ENCODE measurements around the gene KLHL3. TPM values are rescaled to one million over a fixed set of nuclear protein-coding genes. Genes with fewer than 3 reads are reported as not detected.

KLHL3 gene
- polyA plus RNA-seq, 1 experiment = 2.2 TPM

DNA sequence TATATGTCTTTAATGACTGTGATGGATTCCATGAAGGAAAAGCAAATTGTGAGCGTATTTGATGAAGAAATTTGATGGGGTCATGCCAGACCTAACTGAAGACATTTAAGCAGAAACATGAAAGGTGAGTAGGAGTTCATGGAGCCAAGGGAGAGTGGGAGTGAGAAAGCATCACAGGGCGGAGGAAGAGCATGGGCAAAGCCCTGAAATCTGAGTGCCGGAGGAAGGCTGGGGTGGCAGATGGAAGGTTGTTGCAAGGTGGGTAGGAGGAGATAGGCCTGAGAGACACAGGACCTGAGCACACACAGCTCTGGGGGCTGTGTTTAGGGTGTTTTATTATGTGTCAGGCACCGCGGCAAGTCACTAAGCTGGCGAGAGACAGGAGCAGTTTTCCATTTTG, 136.4 kb downstream of the KLHL3 start:
- H3K27me3 ChIP-seq (ENCODE audit: control insufficient read depth, insufficient read depth, low read length) = peaks cover 3% of the 10 kb centered on the region
- H3K4me3 ChIP-seq (ENCODE audit: low read depth, low read length) = no peak overlapping the region
- ChIA-PET CTCF (no interaction called here), POLR2A (no interaction called here)
- H3K9me3 ChIP-seq (ENCODE audit: control insufficient read depth, insufficient read depth, low read length) = no peaks in the 10 kb centered on the region
- H3K27ac ChIP-seq (ENCODE audit: low read depth, low read length) = no peak overlapping the region
- TF ChIP-seq, protein P1, sequence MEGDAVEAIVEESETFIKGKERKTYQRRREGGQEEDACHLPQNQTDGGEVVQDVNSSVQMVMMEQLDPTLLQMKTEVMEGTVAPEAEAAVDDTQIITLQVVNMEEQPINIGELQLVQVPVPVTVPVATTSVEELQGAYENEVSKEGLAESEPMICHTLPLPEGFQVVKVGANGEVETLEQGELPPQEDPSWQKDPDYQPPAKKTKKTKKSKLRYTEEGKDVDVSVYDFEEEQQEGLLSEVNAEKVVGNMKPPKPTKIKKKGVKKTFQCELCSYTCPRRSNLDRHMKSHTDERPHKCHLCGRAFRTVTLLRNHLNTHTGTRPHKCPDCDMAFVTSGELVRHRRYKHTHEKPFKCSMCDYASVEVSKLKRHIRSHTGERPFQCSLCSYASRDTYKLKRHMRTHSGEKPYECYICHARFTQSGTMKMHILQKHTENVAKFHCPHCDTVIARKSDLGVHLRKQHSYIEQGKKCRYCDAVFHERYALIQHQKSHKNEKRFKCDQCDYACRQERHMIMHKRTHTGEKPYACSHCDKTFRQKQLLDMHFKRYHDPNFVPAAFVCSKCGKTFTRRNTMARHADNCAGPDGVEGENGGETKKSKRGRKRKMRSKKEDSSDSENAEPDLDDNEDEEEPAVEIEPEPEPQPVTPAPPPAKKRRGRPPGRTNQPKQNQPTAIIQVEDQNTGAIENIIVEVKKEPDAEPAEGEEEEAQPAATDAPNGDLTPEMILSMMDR (IDR thresholded peaks at IDR 0.05; ENCODE audit: low read depth, low read length) = no peak
- no peak for DNase-seq (ENCODE audit: low read depth, low spot score)

DNA sequence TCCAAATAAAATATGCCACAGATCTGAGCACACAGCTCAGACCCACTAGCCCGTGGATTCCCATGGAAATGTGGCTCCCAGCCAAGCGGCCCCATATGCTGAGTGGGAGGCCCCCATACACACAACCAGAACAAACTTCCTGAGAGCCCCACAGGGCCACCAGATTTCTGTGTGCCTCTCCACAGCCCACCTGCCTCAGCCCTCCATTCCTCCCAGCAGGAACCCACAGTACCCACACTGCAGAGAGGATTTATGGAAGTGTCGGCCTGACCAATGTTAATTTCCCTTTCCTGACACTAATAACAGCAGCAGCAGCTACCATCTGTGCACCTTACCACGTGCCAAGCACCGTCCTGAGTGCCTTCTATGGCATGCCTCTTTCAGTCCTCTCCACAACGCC, 137.5 kb downstream of the KLHL3 start:
- H3K9me3 ChIP-seq (ENCODE audit: control insufficient read depth, insufficient read depth, low read length) = no peaks in the 10 kb centered on the region
- H3K27ac ChIP-seq (ENCODE audit: low read depth, low read length) = no peak overlapping the region
- H3K27me3 ChIP-seq (ENCODE audit: control insufficient read depth, insufficient read depth, low read length) = peaks cover 3% of the 10 kb centered on the region
- CTCF ChIA-PET = no interaction called here
- TF ChIP-seq, protein P1 (IDR thresholded peaks at IDR 0.05; ENCODE audit: low read depth, low read length) = no peak
- no peak for DNase-seq (ENCODE audit: low read depth, low spot score)
- no peak overlapping the region for H3K4me3 ChIP-seq (ENCODE audit: low read depth, low read length)
- POLR2A ChIA-PET = no interaction called here

DNA sequence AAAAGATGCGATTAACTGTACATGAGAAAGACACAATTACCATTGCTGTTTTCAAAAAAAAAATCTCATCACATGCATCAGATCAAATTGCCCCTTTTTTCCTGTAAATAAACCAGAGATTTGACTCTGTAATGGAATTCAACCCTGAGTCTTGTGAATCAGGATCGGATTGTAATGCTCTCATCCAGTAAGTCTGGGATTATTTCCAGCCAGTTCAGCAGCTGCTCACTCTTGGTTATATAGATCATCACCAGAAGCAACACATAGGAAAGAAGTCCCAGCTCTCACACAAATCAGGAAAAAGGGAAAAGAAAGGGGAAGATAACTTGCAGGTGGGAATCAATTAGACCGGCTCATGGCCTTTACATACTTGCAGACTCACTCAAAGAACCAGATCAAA, 138.9 kb downstream of the KLHL3 start:
- ChIA-PET POLR2A (no interaction called here), CTCF (no interaction called here)
- DNase-seq (ENCODE audit: low read depth, low spot score) = no peak
- no peak overlapping the region for H3K27ac ChIP-seq (ENCODE audit: low read depth, low read length)
- no peak overlapping the region for H3K4me3 ChIP-seq (ENCODE audit: low read depth, low read length)
- H3K27me3 ChIP-seq (ENCODE audit: control insufficient read depth, insufficient read depth, low read length) = peaks cover 3% of the 10 kb centered on the region
- H3K9me3 ChIP-seq (ENCODE audit: control insufficient read depth, insufficient read depth, low read length) = no peaks in the 10 kb centered on the region
- TF ChIP-seq, protein P1 (IDR thresholded peaks at IDR 0.05; ENCODE audit: low read depth, low read length) = no peak

DNA sequence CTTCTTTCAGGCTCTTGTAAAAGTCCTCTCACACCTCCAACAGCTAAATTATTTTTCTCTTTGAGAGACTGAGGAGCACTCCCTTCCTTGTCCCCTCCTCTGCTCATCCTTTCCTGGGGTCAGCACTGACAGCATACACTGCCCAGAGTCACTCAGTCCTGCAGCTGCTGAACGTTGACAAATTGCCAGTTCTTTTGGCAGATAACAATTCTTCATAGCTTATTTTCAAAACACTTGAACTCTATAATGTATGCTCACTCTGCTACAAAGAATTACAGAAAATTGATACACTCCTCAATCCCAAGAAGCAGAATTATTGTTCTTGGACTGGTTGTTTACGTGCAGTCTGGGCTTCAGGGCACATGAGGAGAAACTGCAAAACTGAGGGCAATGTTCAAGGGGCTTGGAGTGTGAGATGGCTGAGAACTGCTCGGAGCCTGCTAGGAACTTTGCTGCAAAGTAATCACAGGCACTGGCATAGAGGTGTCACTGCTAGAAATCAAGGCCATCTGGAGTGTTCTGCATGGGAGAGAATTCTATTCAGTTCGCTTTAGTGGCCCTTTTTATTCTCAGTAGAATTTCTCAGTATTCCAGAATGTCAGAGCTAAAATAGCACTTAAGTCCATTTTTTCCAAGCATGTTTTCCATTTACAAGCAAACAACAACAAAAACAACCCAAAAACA, 140.4 kb downstream of the KLHL3 start:
- Histone ChIP-seq H3K9me3 (ENCODE audit: control insufficient read depth, insufficient read depth, low read length) (no peaks in the 10 kb centered on the region), H3K27me3 (ENCODE audit: control insufficient read depth, insufficient read depth, low read length) (peaks cover 3% of the 10 kb centered on the region), H3K4me3 (ENCODE audit: low read depth, low read length) (no peak overlapping the region), H3K27ac (ENCODE audit: low read depth, low read length) (no peak overlapping the region)
- CTCF ChIA-PET = no interaction called here
- no peak for DNase-seq (ENCODE audit: low read depth, low spot score)
- TF ChIP-seq, protein P1 (IDR thresholded peaks at IDR 0.05; ENCODE audit: low read depth, low read length) = no peak
- POLR2A ChIA-PET = no interaction called here

DNA sequence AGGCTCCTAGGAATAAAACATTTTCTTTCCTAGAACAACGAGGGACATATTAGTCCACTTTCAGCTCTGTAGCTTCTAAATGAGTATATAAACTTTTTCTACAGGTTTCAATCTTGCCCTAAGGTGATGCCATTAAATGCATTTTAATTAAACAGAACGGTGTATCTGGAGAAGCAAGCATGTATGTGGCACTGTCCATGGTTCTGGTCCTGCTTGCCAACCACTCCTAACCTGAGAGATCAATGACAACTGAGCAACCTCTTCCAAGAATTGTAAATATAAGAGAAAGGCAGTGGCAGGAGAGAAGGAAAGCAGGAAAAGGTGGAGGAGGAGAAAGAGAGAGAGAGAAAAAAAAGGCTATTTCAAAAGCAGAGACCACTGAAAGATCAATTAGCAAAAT, 141.2 kb downstream of the KLHL3 start:
- CTCF ChIA-PET = no interaction called here
- H3K27ac ChIP-seq (ENCODE audit: low read depth, low read length) = no peak overlapping the region

More for the DNA sequence above, 141.2 kb downstream of the KLHL3 start:
- H3K9me3 ChIP-seq (ENCODE audit: control insufficient read depth, insufficient read depth, low read length) = no peaks in the 10 kb centered on the region
- POLR2A ChIA-PET = no interaction called here
- no peak for DNase-seq (ENCODE audit: low read depth, low spot score)
- no peak overlapping the region for H3K4me3 ChIP-seq (ENCODE audit: low read depth, low read length)
- peaks cover 3% of the 10 kb centered on the region for H3K27me3 ChIP-seq (ENCODE audit: control insufficient read depth, insufficient read depth, low read length)
- TF ChIP-seq, protein P1 (IDR thresholded peaks at IDR 0.05; ENCODE audit: low read depth, low read length) = no peak
